HepG2 (cell line): ENCODE measurements around the gene NCR3LG1. TPM values are rescaled to one million over a fixed set of nuclear protein-coding genes. Genes with fewer than 3 reads are reported as not detected.

Experiments used
- AHDC1 ChIP-seq: sonication (generic); formaldehyde crosslinking; IDR thresholded peaks from 2 replicates; pipeline ENCODE4 v1.5.1; 2020; ENCODE audit warnings: mild to moderate bottlenecking, missing genetic modification reagents, borderline replicate concordance
- ARNTL ChIP-seq: sonication (generic); formaldehyde crosslinking; IDR thresholded peaks from 2 replicates; pipeline ENCODE4 v1.4.0; 2020; ENCODE audit warnings: mild to moderate bottlenecking, missing genetic modification reagents
- BCL3 ChIP-seq: sonication (generic); formaldehyde crosslinking; IDR thresholded peaks from 2 replicates; pipeline ENCODE4 v1.5.1; 2020; ENCODE audit warnings: mild to moderate bottlenecking, missing genetic modification reagents, moderate library complexity
- BHLHE40 ChIP-seq: IDR thresholded peaks from 2 replicates; pipeline ENCODE4 v1.6.1; 2011; ENCODE audit warnings: low read length, improper control_type of control experiment
- BRD4 ChIP-seq: sonication (generic); formaldehyde crosslinking; IDR thresholded peaks from 2 replicates; pipeline ENCODE4 v1.4.0; 2020; ENCODE audit warnings: missing genetic modification reagents
- DDIT3 ChIP-seq: sonication (generic); formaldehyde crosslinking; IDR thresholded peaks from 2 replicates; pipeline ENCODE4 v1.4.0; 2020; ENCODE audit warnings: mild to moderate bottlenecking, missing genetic modification reagents
- KLF11 ChIP-seq: IDR thresholded peaks from 2 replicates; pipeline ENCODE4 v1.6.1; 2016; ENCODE audit warnings: missing compliant biosample characterization
- NR0B2 ChIP-seq: sonication (generic); formaldehyde crosslinking; IDR thresholded peaks from 2 replicates; pipeline ENCODE4 v1.4.0; 2020; ENCODE audit warnings: mild to moderate bottlenecking, missing genetic modification reagents
- TFDP1 ChIP-seq: IDR thresholded peaks from 2 replicates; pipeline ENCODE4 v1.6.1; 2016; ENCODE audit warnings: missing compliant biosample characterization, missing genetic modification reagents, borderline replicate concordance
- THAP8 ChIP-seq: sonication (generic); formaldehyde crosslinking; IDR thresholded peaks from 2 replicates; pipeline ENCODE4 v1.5.1; 2020; ENCODE audit warnings: missing genetic modification reagents, mild to moderate bottlenecking, borderline replicate concordance
- ZFX ChIP-seq: sonication (generic); formaldehyde crosslinking; IDR thresholded peaks from 2 replicates; pipeline ENCODE4 v1.4.0; 2020; ENCODE audit warnings: mild to moderate bottlenecking, low read depth, missing genetic modification reagents, moderate library complexity
- ZKSCAN8 ChIP-seq: IDR thresholded peaks from 2 replicates; pipeline ENCODE4 v1.6.1; 2016; ENCODE audit warnings: borderline replicate concordance, missing genetic modification reagents, missing compliant biosample characterization
- ZMAT3 ChIP-seq: sonication (generic); formaldehyde crosslinking; conservative IDR thresholded peaks from 2 replicates; pipeline ENCODE4 v1.7.0; 2021; ENCODE audit warnings: missing genetic modification reagents
- ZNF354B ChIP-seq: sonication (generic); formaldehyde crosslinking; IDR thresholded peaks from 2 replicates; pipeline ENCODE4 v1.8.0; 2022; ENCODE audit warnings: mild to moderate bottlenecking, missing genetic modification reagents
- ZNF619 ChIP-seq: sonication (generic); formaldehyde crosslinking; IDR thresholded peaks from 2 replicates; pipeline ENCODE4 v1.4.0; 2020; ENCODE audit warnings: mild to moderate bottlenecking, missing genetic modification reagents
- ZNF724P ChIP-seq: sonication (generic); formaldehyde crosslinking; IDR thresholded peaks from 2 replicates; pipeline ENCODE4 v1.8.0; 2022; ENCODE audit warnings: missing genetic modification reagents, borderline replicate concordance
- ZNF746 ChIP-seq: sonication (generic); formaldehyde crosslinking; IDR thresholded peaks from 2 replicates; pipeline ENCODE4 v1.8.0; 2022; ENCODE audit warnings: mild to moderate bottlenecking, missing genetic modification reagents
- ZNF841 ChIP-seq: sonication (generic); formaldehyde crosslinking; IDR thresholded peaks from 2 replicates; pipeline ENCODE4 v1.8.1; 2023; ENCODE audit warnings: missing genetic modification reagents, borderline replicate concordance
- ZSCAN20 ChIP-seq: sonication (generic); formaldehyde crosslinking; IDR thresholded peaks from 2 replicates; pipeline ENCODE4 v1.4.0; 2020; ENCODE audit warnings: missing genetic modification reagents, mild to moderate bottlenecking, borderline replicate concordance
- polyA plus RNA-seq, 8 experiments: library from polyadenylated mRNA; depleted of rRNA in 3 of 8; stranded (reverse) in 7 of 8; unstranded in 1 of 8; fragments of >200 nt; fragmentation: Illumina TruSeq in 4 of 8; extraction: Trizol in 4 of 8; gene quantifications; 2 replicates each; pipeline versions ENCODE4 v1.2.1 to v1.2.3, GENCODE V29; 2011 to 2016; ENCODE audit warnings: low read depth in 4 of 8, missing spikeins in 1 of 8, mixed read lengths in 1 of 8; ENCODE audit not compliant: insufficient read depth in 1 of 8
- total RNA-seq, 5 experiments: library from RNA; depleted of rRNA; stranded (reverse); fragments of >200 nt; fragmentation: Illumina TruSeq; extraction: Trizol; gene quantifications; 2 replicates each; pipeline ENCODE4 v1.2.3, GENCODE V29; 2016; ENCODE audit warnings: low read depth in 1 of 5

The NCR3LG1 gene
- total and polyA plus RNA-seq, 2 of the 13 experiments (the other 11 are each of a cell fraction or from before 2014, with no cell fraction given) = 16.1 to 25.1 TPM

GRCh38 chr11:17423533-17424310, 72.1 kb downstream of the NCR3LG1 start (continued):
- TF ChIP-seq THAP8 (CRISPR knock-in tag) (no peak), ZKSCAN8 (CRISPR knock-in tag) (no peak), BRD4 (CRISPR knock-in tag) (no peak), ZNF619 (0 out of 2 replicates have a peak, but pooled peaks have one; percentile 22), KLF11 (CRISPR knock-in tag) (no peak), BCL3 (CRISPR knock-in tag) (0 out of 2 replicates have a peak, but pooled peaks have one; percentile 42), BHLHE40 (peak; percentile 12; the same call in 1 of the 2 replicates), NR0B2 (no peak), DDIT3 (CRISPR knock-in tag) (no peak), ZNF746 (no peak), ZSCAN20 (no peak), AHDC1 (CRISPR knock-in tag) (0 out of 2 replicates have a peak, but pooled peaks have one; percentile 26), TFDP1 (peak; percentile 38; the same call in 1 of the 2 replicates), ZNF841 (no peak), ZNF724P (no peak), ZFX (CRISPR knock-in tag) (peak; percentile 55), ARNTL (CRISPR knock-in tag) (0 out of 2 replicates have a peak, but pooled peaks have one; percentile 34), ZNF354B (CRISPR knock-in tag) (no peak), ZMAT3 (CRISPR knock-in tag) (no peak)
